WTC11 (cell line): Measurements from ENCODE around the gene CDCA8. TPM values are rescaled to one million over a fixed set of nuclear protein-coding genes. Genes with fewer than 3 reads are reported as not detected.

Experiments
- ATAC-seq: fragments of 200-7000 bp; cut with Tn5 transposase; 2 replicates; pipeline ENCODE4 v1.10.0; 2021; ENCODE audit warnings: mild to moderate bottlenecking, moderate library complexity
- CTCF ChIA-PET: fragments of 300-600 bp; sonication (Branson Sonifier 250); formaldehyde crosslinking; loops from one replicate; lab custom pipeline; 2021; ENCODE audit warnings: antibody characterized with exemption; lab: Charles Lee
- POLR2A ChIA-PET: fragments of 350-600 bp; sonication (Branson Sonifier 250); formaldehyde crosslinking; loops from one replicate; lab custom pipeline; 2021; ENCODE audit warnings: antibody characterized with exemption; lab: Charles Lee
- DNase-seq: peaks from one replicate; pipeline ENCODE4 v3.0.0; 2021; ENCODE audit warnings: low spot score
- H3K27ac Mint-ChIP-seq: 2 replicates; pipeline ENCODE4 v1.8.0; 2021; ENCODE audit warnings: mixed read lengths
- H3K27me3 Mint-ChIP-seq: 2 replicates; pipeline ENCODE4 v1.8.0; 2021; ENCODE audit warnings: low read depth, mild to moderate bottlenecking, moderate library complexity, mixed read lengths
- H3K36me3 Mint-ChIP-seq: 2 replicates; pipeline ENCODE4 v1.8.0; 2021; ENCODE audit warnings: mixed read lengths
- H3K4me1 Mint-ChIP-seq: 2 replicates; pipeline ENCODE4 v1.8.0; 2022; ENCODE audit warnings: mixed read lengths
- H3K4me3 Mint-ChIP-seq: 2 replicates; pipeline ENCODE4 v1.8.0; 2021; ENCODE audit warnings: mild to moderate bottlenecking, moderate library complexity, mixed read lengths
- H3K9me3 Mint-ChIP-seq: 2 replicates; pipeline ENCODE4 v1.8.0; 2021; ENCODE audit warnings: mixed read lengths
- CREB1 ChIP-seq: sonication (generic); formaldehyde crosslinking; IDR thresholded peaks from 2 replicates; pipeline ENCODE4 v1.8.0; 2023; ENCODE audit warnings: mild to moderate bottlenecking, missing genetic modification reagents
- EMX1 ChIP-seq: fragments of 250-450 bp; sonication (Bioruptor Pico); IDR thresholded peaks from 2 replicates; pipeline ENCODE4 v1.8.0; 2021; ENCODE audit warnings: mild to moderate bottlenecking
- ESRRA ChIP-seq: sonication (generic); formaldehyde crosslinking; IDR thresholded peaks from 2 replicates; pipeline ENCODE4 v1.8.1; 2022; ENCODE audit warnings: mild to moderate bottlenecking, missing genetic modification reagents, borderline replicate concordance
- ETV6 ChIP-seq: sonication (generic); formaldehyde crosslinking; IDR thresholded peaks from 2 replicates; pipeline ENCODE4 v1.8.1; 2022; ENCODE audit warnings: mild to moderate bottlenecking, missing genetic modification reagents
- GRHL2 ChIP-seq: fragments of 250-450 bp; sonication (Bioruptor Pico); IDR thresholded peaks from 2 replicates; pipeline ENCODE4 v1.8.0; 2022; ENCODE audit warnings: mild to moderate bottlenecking, moderate library complexity; ENCODE audit not compliant: insufficient replicate concordance, severe bottlenecking
- HMGA2 ChIP-seq: fragments of 250-450 bp; sonication (Bioruptor Pico); IDR thresholded peaks from 2 replicates; pipeline ENCODE4 v1.4.0; 2021; ENCODE audit warnings: mild to moderate bottlenecking, moderate library complexity
- JAZF1 ChIP-seq: fragments of 250-450 bp; sonication (Bioruptor Pico); IDR thresholded peaks from 2 replicates; pipeline ENCODE4 v1.9.0; 2021; ENCODE audit warnings: moderate library complexity, mild to moderate bottlenecking, inconsistent platforms
- KAT7 ChIP-seq: sonication (generic); formaldehyde crosslinking; IDR thresholded peaks from 2 replicates; pipeline ENCODE4 v1.8.1; 2023; ENCODE audit warnings: missing genetic modification reagents, mild to moderate bottlenecking, borderline replicate concordance
- NFATC4 ChIP-seq: fragments of 250-450 bp; sonication (Bioruptor Pico); IDR thresholded peaks from 2 replicates; pipeline ENCODE4 v1.9.0; 2021; ENCODE audit warnings: mild to moderate bottlenecking
- SMAD4 ChIP-seq: sonication (generic); formaldehyde crosslinking; IDR thresholded peaks from 2 replicates; pipeline ENCODE4 v1.8.0; 2022; ENCODE audit warnings: mild to moderate bottlenecking, missing genetic modification reagents
- SOX15 ChIP-seq: fragments of 250-450 bp; sonication (Bioruptor Pico); IDR thresholded peaks from 2 replicates; pipeline ENCODE4 v1.9.0; 2021; ENCODE audit warnings: mild to moderate bottlenecking
- ZNF219 ChIP-seq: sonication (generic); formaldehyde crosslinking; IDR thresholded peaks from 2 replicates; pipeline ENCODE4 v1.8.0; 2023; ENCODE audit warnings: missing genetic modification reagents, mild to moderate bottlenecking, borderline replicate concordance
- total RNA-seq: library from RNA; stranded (reverse); gene quantifications from 3 replicates; pipeline ENCODE4 v1.2.3, GENCODE V29; 2021
- TF ChIP-seq, protein P1 (sequence below): sonication (generic); formaldehyde crosslinking; IDR thresholded peaks from 2 replicates; pipeline ENCODE4 v1.8.1; 2022; ENCODE audit warnings: low read depth, mild to moderate bottlenecking, moderate library complexity, missing genetic modification reagents, borderline replicate concordance
- TF ChIP-seq, protein P2 (sequence below): sonication (generic); formaldehyde crosslinking; IDR thresholded peaks from 2 replicates; pipeline ENCODE4 v1.8.0; 2023; ENCODE audit warnings: missing genetic modification reagents, mild to moderate bottlenecking, borderline replicate concordance
- TF ChIP-seq, protein P3 (sequence below): fragments of 250-450 bp; sonication (Bioruptor Pico); IDR thresholded peaks from 2 replicates; pipeline ENCODE4 v2.1.2; 2022; ENCODE audit warnings: mild to moderate bottlenecking, moderate library complexity
- TF ChIP-seq, protein P4 (sequence below): fragments of 250-450 bp; sonication (Bioruptor Pico); IDR thresholded peaks from 2 replicates; pipeline ENCODE4 v1.9.0; 2021; ENCODE audit warnings: mild to moderate bottlenecking
- TF ChIP-seq, protein P5 (sequence below): sonication (generic); formaldehyde crosslinking; conservative IDR thresholded peaks from 2 replicates; pipeline ENCODE4 v1.8.1; 2022; ENCODE audit warnings: mild to moderate bottlenecking, missing genetic modification reagents
- TF ChIP-seq, protein P6 (sequence below): sonication (generic); formaldehyde crosslinking; IDR thresholded peaks from 2 replicates; pipeline ENCODE4 v1.8.1; 2023; ENCODE audit warnings: mild to moderate bottlenecking, missing genetic modification reagents
- TF ChIP-seq, protein P7 (sequence below): sonication (generic); formaldehyde crosslinking; IDR thresholded peaks from 2 replicates; pipeline ENCODE4 v1.8.0; 2022; ENCODE audit warnings: missing genetic modification reagents
- TF ChIP-seq, protein P8 (sequence below): fragments of 250-450 bp; sonication (Bioruptor Pico); IDR thresholded peaks from 2 replicates; pipeline ENCODE4 v1.8.0; 2021; ENCODE audit warnings: mild to moderate bottlenecking

CDCA8 gene
- total RNA-seq, 1 experiment from 2014 or later = 47.7 TPM

DNA sequence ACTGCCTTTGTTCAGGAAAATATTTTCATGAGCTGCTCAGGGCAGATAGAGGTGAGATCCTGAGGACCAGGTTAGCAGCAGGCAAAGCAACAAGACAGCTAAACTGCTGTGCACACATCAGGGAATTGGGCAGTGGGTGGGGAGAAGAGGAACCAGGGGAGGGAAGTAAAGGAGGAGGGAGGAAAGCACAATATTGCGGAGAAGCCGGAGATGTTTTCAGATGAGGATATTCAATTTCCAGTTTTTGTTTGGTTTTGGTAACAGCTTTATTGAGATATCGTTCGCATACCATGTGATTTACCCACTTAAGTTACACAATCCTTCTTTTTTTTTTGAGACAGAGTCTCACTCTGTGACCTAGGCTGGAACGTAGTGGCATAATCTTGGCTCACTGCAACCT lies 38.1 kb downstream of the CDCA8 start:
- ChIA-PET POLR2A (interaction anchor here (0.6 kb wide), 1 partner anchor 113 kb away, joined by 5 read pairs; no protein-coding TSS in a partner anchor), CTCF (interaction anchor here (0.8 kb wide), 1 partner anchor 48 kb away, joined by 3 read pairs; no protein-coding TSS in a partner anchor)
- ATAC-seq = no peak
- DNase-seq = no peak
- peaks cover 28% of the 10 kb centered on the region for H3K27me3 Mint-ChIP-seq
- peaks cover 2% of the 10 kb centered on the region; the same call in 1 of the 2 replicates for H3K4me1 Mint-ChIP-seq
- H3K4me3 Mint-ChIP-seq = no peak overlapping the region
- H3K9me3 Mint-ChIP-seq = no peaks in the 10 kb centered on the region
- H3K36me3 Mint-ChIP-seq = no peaks in the 10 kb centered on the region
- TF ChIP-seq KAT7 (CRISPR knock-in tag) (no peak), ZNF219 (no peak), HMGA2 (CRISPR knock-in tag) (no peak), SMAD4 (CRISPR knock-in tag) (no peak), EMX1 (CRISPR knock-in tag) (no peak), SOX15 (CRISPR knock-in tag) (no peak), GRHL2 (CRISPR knock-in tag) (no peak)
- TF ChIP-seq, protein P1, sequence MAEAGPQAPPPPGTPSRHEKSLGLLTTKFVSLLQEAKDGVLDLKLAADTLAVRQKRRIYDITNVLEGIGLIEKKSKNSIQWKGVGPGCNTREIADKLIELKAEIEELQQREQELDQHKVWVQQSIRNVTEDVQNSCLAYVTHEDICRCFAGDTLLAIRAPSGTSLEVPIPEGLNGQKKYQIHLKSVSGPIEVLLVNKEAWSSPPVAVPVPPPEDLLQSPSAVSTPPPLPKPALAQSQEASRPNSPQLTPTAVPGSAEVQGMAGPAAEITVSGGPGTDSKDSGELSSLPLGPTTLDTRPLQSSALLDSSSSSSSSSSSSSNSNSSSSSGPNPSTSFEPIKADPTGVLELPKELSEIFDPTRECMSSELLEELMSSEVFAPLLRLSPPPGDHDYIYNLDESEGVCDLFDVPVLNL (CRISPR knock-in tag) = no peak
- TF ChIP-seq, protein P2, sequence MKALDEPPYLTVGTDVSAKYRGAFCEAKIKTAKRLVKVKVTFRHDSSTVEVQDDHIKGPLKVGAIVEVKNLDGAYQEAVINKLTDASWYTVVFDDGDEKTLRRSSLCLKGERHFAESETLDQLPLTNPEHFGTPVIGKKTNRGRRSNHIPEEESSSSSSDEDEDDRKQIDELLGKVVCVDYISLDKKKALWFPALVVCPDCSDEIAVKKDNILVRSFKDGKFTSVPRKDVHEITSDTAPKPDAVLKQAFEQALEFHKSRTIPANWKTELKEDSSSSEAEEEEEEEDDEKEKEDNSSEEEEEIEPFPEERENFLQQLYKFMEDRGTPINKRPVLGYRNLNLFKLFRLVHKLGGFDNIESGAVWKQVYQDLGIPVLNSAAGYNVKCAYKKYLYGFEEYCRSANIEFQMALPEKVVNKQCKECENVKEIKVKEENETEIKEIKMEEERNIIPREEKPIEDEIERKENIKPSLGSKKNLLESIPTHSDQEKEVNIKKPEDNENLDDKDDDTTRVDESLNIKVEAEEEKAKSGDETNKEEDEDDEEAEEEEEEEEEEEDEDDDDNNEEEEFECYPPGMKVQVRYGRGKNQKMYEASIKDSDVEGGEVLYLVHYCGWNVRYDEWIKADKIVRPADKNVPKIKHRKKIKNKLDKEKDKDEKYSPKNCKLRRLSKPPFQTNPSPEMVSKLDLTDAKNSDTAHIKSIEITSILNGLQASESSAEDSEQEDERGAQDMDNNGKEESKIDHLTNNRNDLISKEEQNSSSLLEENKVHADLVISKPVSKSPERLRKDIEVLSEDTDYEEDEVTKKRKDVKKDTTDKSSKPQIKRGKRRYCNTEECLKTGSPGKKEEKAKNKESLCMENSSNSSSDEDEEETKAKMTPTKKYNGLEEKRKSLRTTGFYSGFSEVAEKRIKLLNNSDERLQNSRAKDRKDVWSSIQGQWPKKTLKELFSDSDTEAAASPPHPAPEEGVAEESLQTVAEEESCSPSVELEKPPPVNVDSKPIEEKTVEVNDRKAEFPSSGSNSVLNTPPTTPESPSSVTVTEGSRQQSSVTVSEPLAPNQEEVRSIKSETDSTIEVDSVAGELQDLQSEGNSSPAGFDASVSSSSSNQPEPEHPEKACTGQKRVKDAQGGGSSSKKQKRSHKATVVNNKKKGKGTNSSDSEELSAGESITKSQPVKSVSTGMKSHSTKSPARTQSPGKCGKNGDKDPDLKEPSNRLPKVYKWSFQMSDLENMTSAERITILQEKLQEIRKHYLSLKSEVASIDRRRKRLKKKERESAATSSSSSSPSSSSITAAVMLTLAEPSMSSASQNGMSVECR (CRISPR knock-in tag) = no peak
- TF ChIP-seq, protein P3, sequence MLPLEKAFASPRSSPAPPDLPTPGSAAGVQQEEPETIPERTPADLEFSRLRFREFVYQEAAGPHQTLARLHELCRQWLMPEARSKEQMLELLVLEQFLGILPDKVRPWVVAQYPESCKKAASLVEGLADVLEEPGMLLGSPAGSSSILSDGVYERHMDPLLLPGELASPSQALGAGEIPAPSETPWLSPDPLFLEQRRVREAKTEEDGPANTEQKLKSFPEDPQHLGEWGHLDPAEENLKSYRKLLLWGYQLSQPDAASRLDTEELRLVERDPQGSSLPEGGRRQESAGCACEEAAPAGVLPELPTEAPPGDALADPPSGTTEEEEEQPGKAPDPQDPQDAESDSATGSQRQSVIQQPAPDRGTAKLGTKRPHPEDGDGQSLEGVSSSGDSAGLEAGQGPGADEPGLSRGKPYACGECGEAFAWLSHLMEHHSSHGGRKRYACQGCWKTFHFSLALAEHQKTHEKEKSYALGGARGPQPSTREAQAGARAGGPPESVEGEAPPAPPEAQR (CRISPR knock-in tag) = no peak
- TF ChIP-seq, protein P4, sequence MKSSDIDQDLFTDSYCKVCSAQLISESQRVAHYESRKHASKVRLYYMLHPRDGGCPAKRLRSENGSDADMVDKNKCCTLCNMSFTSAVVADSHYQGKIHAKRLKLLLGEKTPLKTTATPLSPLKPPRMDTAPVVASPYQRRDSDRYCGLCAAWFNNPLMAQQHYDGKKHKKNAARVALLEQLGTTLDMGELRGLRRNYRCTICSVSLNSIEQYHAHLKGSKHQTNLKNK = no peak
- TF ChIP-seq, protein P5, sequence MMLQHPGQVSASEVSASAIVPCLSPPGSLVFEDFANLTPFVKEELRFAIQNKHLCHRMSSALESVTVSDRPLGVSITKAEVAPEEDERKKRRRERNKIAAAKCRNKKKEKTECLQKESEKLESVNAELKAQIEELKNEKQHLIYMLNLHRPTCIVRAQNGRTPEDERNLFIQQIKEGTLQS (CRISPR knock-in tag) = no peak
- TF ChIP-seq, protein P6, sequence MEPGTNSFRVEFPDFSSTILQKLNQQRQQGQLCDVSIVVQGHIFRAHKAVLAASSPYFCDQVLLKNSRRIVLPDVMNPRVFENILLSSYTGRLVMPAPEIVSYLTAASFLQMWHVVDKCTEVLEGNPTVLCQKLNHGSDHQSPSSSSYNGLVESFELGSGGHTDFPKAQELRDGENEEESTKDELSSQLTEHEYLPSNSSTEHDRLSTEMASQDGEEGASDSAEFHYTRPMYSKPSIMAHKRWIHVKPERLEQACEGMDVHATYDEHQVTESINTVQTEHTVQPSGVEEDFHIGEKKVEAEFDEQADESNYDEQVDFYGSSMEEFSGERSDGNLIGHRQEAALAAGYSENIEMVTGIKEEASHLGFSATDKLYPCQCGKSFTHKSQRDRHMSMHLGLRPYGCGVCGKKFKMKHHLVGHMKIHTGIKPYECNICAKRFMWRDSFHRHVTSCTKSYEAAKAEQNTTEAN (CRISPR knock-in tag) = no peak
- H3K27ac Mint-ChIP-seq = no peak overlapping the region

DNA sequence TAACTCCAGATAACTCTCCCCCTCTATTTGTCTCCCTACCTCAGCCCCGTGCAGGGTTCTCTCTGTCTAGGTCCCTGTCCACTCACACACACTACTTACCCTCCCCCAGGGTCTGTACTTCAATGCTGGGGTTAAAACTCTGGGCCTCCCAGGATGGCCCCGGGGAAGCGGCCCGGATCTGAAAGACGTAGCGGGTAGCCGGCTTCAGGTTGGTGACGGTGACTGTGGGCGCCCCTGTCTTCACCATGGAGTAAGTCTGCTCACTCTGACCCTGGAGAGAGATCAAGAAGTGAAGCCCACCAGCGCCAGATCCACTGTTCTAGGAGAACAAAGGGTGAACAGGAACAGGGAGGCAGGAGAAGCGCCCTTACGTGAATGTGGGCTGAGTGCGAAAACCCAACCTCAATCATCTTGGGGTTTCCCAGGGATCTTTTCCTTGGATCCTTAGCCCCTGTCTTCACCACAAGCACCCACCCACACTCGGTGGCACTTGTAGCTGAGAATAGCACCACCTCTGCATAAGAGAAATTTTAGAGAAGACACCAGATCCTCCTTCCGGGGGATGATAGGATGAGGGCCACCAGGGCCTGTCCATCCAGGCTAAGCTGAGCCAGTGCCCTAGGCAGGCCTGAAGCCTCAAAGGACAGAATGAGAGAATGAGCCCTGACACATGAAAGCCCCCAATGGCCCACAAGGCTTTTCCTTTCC lies 39.1 kb downstream of the CDCA8 start:
- ATAC-seq = no peak
- TF ChIP-seq NFATC4 (CRISPR knock-in tag) = no peak
- no peak for TF ChIP-seq ETV6 (CRISPR knock-in tag)
- TF ChIP-seq JAZF1 (CRISPR knock-in tag) = no peak
- TF ChIP-seq ESRRA (CRISPR knock-in tag) = no peak
- TF ChIP-seq CREB1 (CRISPR knock-in tag) = no peak
- TF ChIP-seq, protein P7, sequence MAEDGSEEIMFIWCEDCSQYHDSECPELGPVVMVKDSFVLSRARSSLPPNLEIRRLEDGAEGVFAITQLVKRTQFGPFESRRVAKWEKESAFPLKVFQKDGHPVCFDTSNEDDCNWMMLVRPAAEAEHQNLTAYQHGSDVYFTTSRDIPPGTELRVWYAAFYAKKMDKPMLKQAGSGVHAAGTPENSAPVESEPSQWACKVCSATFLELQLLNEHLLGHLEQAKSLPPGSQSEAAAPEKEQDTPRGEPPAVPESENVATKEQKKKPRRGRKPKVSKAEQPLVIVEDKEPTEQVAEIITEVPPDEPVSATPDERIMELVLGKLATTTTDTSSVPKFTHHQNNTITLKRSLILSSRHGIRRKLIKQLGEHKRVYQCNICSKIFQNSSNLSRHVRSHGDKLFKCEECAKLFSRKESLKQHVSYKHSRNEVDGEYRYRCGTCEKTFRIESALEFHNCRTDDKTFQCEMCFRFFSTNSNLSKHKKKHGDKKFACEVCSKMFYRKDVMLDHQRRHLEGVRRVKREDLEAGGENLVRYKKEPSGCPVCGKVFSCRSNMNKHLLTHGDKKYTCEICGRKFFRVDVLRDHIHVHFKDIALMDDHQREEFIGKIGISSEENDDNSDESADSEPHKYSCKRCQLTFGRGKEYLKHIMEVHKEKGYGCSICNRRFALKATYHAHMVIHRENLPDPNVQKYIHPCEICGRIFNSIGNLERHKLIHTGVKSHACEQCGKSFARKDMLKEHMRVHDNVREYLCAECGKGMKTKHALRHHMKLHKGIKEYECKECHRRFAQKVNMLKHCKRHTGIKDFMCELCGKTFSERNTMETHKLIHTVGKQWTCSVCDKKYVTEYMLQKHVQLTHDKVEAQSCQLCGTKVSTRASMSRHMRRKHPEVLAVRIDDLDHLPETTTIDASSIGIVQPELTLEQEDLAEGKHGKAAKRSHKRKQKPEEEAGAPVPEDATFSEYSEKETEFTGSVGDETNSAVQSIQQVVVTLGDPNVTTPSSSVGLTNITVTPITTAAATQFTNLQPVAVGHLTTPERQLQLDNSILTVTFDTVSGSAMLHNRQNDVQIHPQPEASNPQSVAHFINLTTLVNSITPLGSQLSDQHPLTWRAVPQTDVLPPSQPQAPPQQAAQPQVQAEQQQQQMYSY (CRISPR knock-in tag) = no peak
- TF ChIP-seq, protein P8, sequence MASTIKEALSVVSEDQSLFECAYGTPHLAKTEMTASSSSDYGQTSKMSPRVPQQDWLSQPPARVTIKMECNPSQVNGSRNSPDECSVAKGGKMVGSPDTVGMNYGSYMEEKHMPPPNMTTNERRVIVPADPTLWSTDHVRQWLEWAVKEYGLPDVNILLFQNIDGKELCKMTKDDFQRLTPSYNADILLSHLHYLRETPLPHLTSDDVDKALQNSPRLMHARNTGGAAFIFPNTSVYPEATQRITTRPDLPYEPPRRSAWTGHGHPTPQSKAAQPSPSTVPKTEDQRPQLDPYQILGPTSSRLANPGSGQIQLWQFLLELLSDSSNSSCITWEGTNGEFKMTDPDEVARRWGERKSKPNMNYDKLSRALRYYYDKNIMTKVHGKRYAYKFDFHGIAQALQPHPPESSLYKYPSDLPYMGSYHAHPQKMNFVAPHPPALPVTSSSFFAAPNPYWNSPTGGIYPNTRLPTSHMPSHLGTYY (CRISPR knock-in tag) = no peak
- ChIA-PET POLR2A (interaction anchor here (0.7 kb wide), 1 partner anchor 126 kb away, joined by 3 read pairs; no protein-coding TSS in a partner anchor), CTCF (no interaction called here)
- no peak overlapping the region for H3K4me3 Mint-ChIP-seq
- peaks cover 2% of the 10 kb centered on the region; the same call in 1 of the 2 replicates for H3K4me1 Mint-ChIP-seq
- H3K36me3 Mint-ChIP-seq = no peaks in the 10 kb centered on the region
- DNase-seq = no peak
- no peaks in the 10 kb centered on the region for H3K9me3 Mint-ChIP-seq
- no peak overlapping the region for H3K27ac Mint-ChIP-seq
- H3K27me3 Mint-ChIP-seq = peaks cover 33% of the 10 kb centered on the region
